Liver (tissue), 9 donors: ENCODE results near the gene GALNT10. TPM values are rescaled to one million over a fixed set of nuclear protein-coding genes. Genes with fewer than 3 reads are reported as not detected.

ENCODE experiments used
- DNase-seq: peaks from one replicate; pipeline ENCODE4 v3.0.0-alpha.2; 2017; ENCODE audit warnings: low spot score
- H3K27ac ChIP-seq, 2 donors: one replicate each; pipeline ENCODE4 v1.7.0; 2013; ENCODE audit warnings: inconsistent platforms in 2 of 2, low read length in 2 of 2, control low read depth in 1 of 2, low read depth in 1 of 2, mild to moderate bottlenecking in 1 of 2
- H3K27me3 ChIP-seq, 4 donors: one replicate each; pipeline versions ENCODE4 v1.6.1 to v1.7.0; 2013; ENCODE audit warnings: low read length in 3 of 4, inconsistent platforms in 1 of 4, mild to moderate bottlenecking in 1 of 4, moderate library complexity in 1 of 4; ENCODE audit not compliant: control insufficient read depth in 4 of 4, insufficient read depth in 4 of 4
- H3K36me3 ChIP-seq, 4 donors: one replicate each; pipeline versions ENCODE4 v1.6.1 to v1.7.0; 2013; ENCODE audit warnings: low read length in 3 of 4, mild to moderate bottlenecking in 3 of 4, low read depth in 1 of 4, moderate library complexity in 1 of 4; ENCODE audit not compliant: control insufficient read depth in 4 of 4, insufficient read depth in 3 of 4
- H3K4me1 ChIP-seq, 4 donors: one replicate each; pipeline versions ENCODE4 v1.6.1 to v1.7.0; 2013; ENCODE audit warnings: low read length in 3 of 4, mild to moderate bottlenecking in 3 of 4, moderate library complexity in 1 of 4; ENCODE audit not compliant: control insufficient read depth in 4 of 4, insufficient read depth in 4 of 4
- H3K4me3 ChIP-seq, 3 donors: one replicate each; pipeline versions ENCODE4 v1.6.1 to v1.7.0; 2013; ENCODE audit warnings: low read length in 3 of 3, control low read depth in 1 of 3, low read depth in 1 of 3, mild to moderate bottlenecking in 1 of 3
- H3K9ac ChIP-seq, 2 donors: one replicate each; pipeline ENCODE4 v1.7.0; 2013; ENCODE audit warnings: low read length in 2 of 2, mild to moderate bottlenecking in 2 of 2, moderate library complexity in 2 of 2, control low read depth in 1 of 2, low read depth in 1 of 2
- H3K9me3 ChIP-seq, 4 donors: one replicate each; pipeline versions ENCODE4 v1.6.1 to v1.7.0; 2013; ENCODE audit warnings: low read length in 3 of 4; ENCODE audit not compliant: control insufficient read depth in 4 of 4
- ATF3 ChIP-seq: IDR thresholded peaks from 2 replicates; pipeline ENCODE4 v1.6.1; 2016; ENCODE audit warnings: antibody characterized with exemption
- CTCF ChIP-seq: fragments of 150-350 bp; IDR thresholded peaks from 2 replicates; pipeline ENCODE4 v1.5.1; 2017; ENCODE audit warnings: improper control_type of control experiment, low read depth, low read length; ENCODE audit not compliant: missing input control
- EGR1 ChIP-seq, 2 donors: IDR thresholded peaks; 2 replicates each; pipeline ENCODE4 v1.6.1; 2016 to 2018; ENCODE audit warnings: antibody characterized with exemption in 2 of 2, low read depth in 2 of 2
- FOXA1 ChIP-seq: IDR thresholded peaks from 2 replicates; pipeline ENCODE4 v1.6.1; 2016; ENCODE audit warnings: antibody characterized with exemption
- FOXA2 ChIP-seq: IDR thresholded peaks from 2 replicates; pipeline ENCODE4 v1.6.1; 2016; ENCODE audit warnings: antibody characterized with exemption
- GABPA ChIP-seq, 2 donors: IDR thresholded peaks in 1 of 2; conservative IDR thresholded peaks in 1 of 2; 2 replicates each; pipeline ENCODE4 v1.6.1; 2016; ENCODE audit warnings: antibody characterized with exemption in 2 of 2, mild to moderate bottlenecking in 1 of 2, moderate library complexity in 1 of 2
- HNF4A ChIP-seq, 2 donors: conservative IDR thresholded peaks; 2 replicates each; pipeline ENCODE4 v1.6.1; 2016; ENCODE audit warnings: antibody characterized with exemption in 2 of 2, mild to moderate bottlenecking in 2 of 2
- HNF4G ChIP-seq: IDR thresholded peaks from 2 replicates; pipeline ENCODE4 v1.6.1; 2016; ENCODE audit warnings: antibody characterized with exemption
- JUND ChIP-seq, 2 donors: IDR thresholded peaks; 2 replicates each; pipeline ENCODE4 v1.6.1; 2016; ENCODE audit warnings: antibody characterized with exemption in 2 of 2
- MAX ChIP-seq: IDR thresholded peaks from 2 replicates; pipeline ENCODE4 v1.6.1; 2016; ENCODE audit warnings: antibody characterized with exemption
- NR2F2 ChIP-seq: IDR thresholded peaks from 2 replicates; pipeline ENCODE4 v1.6.1; 2016; ENCODE audit warnings: antibody characterized with exemption
- REST ChIP-seq: IDR thresholded peaks from 2 replicates; pipeline ENCODE4 v1.6.1; 2016; ENCODE audit warnings: antibody characterized with exemption, mild to moderate bottlenecking
- RXRA ChIP-seq, 2 donors: IDR thresholded peaks; 2 replicates each; pipeline ENCODE4 v1.6.1; 2017 to 2018; ENCODE audit warnings: antibody characterized with exemption in 2 of 2, mild to moderate bottlenecking in 1 of 2
- SP1 ChIP-seq: IDR thresholded peaks from 2 replicates; pipeline ENCODE4 v1.6.1; 2018; ENCODE audit warnings: antibody characterized with exemption, mild to moderate bottlenecking
- TAF1 ChIP-seq: conservative IDR thresholded peaks from 2 replicates; pipeline ENCODE4 v1.6.1; 2016; ENCODE audit warnings: antibody characterized with exemption, mild to moderate bottlenecking
- ZBTB33 ChIP-seq: IDR thresholded peaks from 2 replicates; pipeline ENCODE4 v1.6.1; 2016; ENCODE audit warnings: antibody characterized with exemption
- WGBS: extraction: QIAGEN DNeasy Blood & Tissue Kit; methylation state at CpG from one replicate; pipeline ENCODE4 v1.1.7; 2013; 5-methylcytosine and 5-hydroxymethylcytosine counted together
- polyA plus RNA-seq, 2 donors: library from polyadenylated mRNA; stranded (reverse) in 1 of 2; unstranded in 1 of 2; fragments of 200-250 nt in 1 of 2; fragments of >200 nt in 1 of 2; fragmentation: Nextera tagmentation in 1 of 2; extraction: Ambion mirVana in 1 of 2; gene quantifications; one replicate each; pipeline versions ENCODE4 v1.2.1 to v1.2.3, GENCODE V29; 2013 to 2015
- total RNA-seq, 2 donors: library from RNA; depleted of rRNA; stranded (reverse); fragments of >200 nt; gene quantifications; one replicate each; pipeline ENCODE4 v1.2.3, GENCODE V29; 2014
- donor health status: healthy.
- donor health status: healthy.
- donor health status: healthy.
- donor health status: healthy.
- donor health status: healthy.

Gene GALNT10
- total and polyA plus RNA-seq, 4 donors = 1.1 to 17.8 (median 5.3) TPM

- no peak for DNase-seq
- Histone ChIP-seq H3K4me1 (no peaks in the 10 kb centered on the region), H3K27me3 (no peaks in the 10 kb centered on the region), H3K36me3 (peaks cover 0 to 2% (median 0%) of the 10 kb centered on the region in 4 donors), H3K4me3 (no peak overlapping the region), H3K9me3 (peaks cover 0 to 2% (median 0%) of the 10 kb centered on the region in 4 donors), H3K27ac (no peak overlapping the region), H3K9ac (no peak overlapping the region)
- TF ChIP-seq JUND (IDR thresholded peaks at IDR 0.05) (no peak), GABPA (IDR thresholded peaks at IDR 0.05 in 1 of 2, conservative IDR thresholded peaks at IDR 0.05 in 1 of 2) (no peak), FOXA2 (no peak), RXRA (IDR thresholded peaks at IDR 0.05) (no peak), SP1 (no peak), HNF4A (conservative IDR thresholded peaks at IDR 0.05) (no peak), ATF3 (no peak), HNF4G (no peak), REST (no peak), TAF1 (no peak), MAX (no peak), CTCF (no peak), EGR1 (IDR thresholded peaks at IDR 0.05; ENCODE audit: low read depth in 2 of 2) (no peak), FOXA1 (no peak)
- WGBS = 91% methylated on average over 2 of the region's 2 CpGs
Observed at GRCh38 chr5:154222414-154222813, 31.9 kb downstream of the GALNT10 start.

- Histone ChIP-seq H3K9ac (no peak overlapping the region), H3K4me1 (no peaks in the 10 kb centered on the region), H3K36me3 (no peaks in the 10 kb centered on the region), H3K27ac (no peak overlapping the region), H3K4me3 (no peak overlapping the region), H3K9me3 (peaks cover 0 to 2% (median 0%) of the 10 kb centered on the region in 4 donors), H3K27me3 (no peaks in the 10 kb centered on the region)
- no peak for DNase-seq
- WGBS = 87% methylated on average over 3 of the region's 3 CpGs
- no peak for TF ChIP-seq HNF4A (conservative IDR thresholded peaks at IDR 0.05)
- TF ChIP-seq JUND (IDR thresholded peaks at IDR 0.05) = no peak
- TF ChIP-seq NR2F2 = no peak
- no peak for TF ChIP-seq HNF4G
- TF ChIP-seq ZBTB33 = no peak
- TF ChIP-seq FOXA2 = no peak
- no peak for TF ChIP-seq REST
- no peak for TF ChIP-seq TAF1
- TF ChIP-seq MAX = no peak
- TF ChIP-seq CTCF = no peak
- no peak for TF ChIP-seq ATF3
- TF ChIP-seq RXRA (IDR thresholded peaks at IDR 0.05) = no peak
Observed at GRCh38 chr5:154223320-154223719, 32.8 kb downstream of the GALNT10 start.
